DLD1 (cell line): ENCODE data around the gene TIMM29.

Source experiments
- in situ Hi-C: cut with HindIII; loops from 2 replicates; pipeline ENCODE4 v1.10.0; 2017; ENCODE audit warnings: low sequenced_read_pairs

The TIMM29 gene

DNA sequence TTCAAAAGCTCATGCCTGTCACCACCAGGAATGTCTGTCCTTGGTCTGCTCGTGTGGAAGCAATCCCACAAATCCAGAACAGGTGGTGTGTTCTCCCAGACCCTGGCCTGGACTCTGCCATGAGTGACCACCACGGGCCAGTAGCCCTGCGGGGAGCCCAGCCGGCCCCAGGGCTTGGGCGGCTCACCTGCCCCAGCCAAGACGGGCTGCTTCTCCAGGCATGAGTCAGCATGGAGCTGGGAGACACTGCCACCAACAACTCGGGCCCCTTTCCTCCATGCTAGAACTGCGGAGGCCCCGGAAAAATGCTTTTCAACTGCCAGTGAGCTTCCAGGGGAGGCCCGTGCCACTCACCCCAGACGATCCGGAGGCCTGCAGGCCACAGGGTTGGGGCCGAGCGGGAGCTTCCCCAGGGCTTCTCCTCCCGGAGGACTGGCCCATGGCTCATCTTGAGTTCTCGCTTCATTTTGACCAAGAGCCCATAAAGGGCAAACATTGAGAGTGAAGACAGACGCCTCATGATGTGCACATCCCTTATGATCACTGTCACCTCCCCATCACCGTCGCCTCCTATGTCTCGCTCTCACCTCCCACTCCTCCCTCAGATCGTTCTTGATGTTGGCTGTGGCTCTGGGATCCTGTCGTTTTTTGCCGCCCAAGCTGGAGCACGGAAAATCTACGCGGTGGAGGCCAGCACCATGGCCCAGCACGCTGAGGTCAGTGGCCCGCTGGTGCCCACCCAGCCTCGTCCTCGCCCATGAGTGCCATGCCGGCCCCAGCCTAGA is 16.8 kb upstream of the TIMM29 start:
- in situ Hi-C loops, result no loop called here

DNA sequence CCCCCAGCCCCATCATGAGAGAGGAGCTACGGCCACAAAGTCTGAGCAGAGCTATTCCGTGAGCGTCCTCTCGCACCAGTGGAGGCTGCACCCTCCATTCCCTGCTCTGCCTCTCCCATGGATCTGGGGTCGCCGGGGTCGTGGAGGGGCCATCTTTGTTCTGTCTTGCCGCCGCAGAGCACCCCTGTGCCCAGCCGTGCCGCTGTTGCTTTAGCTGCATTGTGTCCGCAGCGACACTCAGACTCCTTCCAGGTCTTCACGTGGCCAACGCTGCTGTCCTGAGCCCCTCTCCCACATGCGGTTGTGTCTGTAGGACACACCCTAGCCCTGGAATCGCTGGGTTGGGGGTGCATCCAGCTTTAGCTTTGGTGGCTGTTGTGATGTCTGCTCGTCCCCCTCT is 16.0 kb upstream of the TIMM29 start:
- in situ Hi-C loops, result no loop called here

DNA sequence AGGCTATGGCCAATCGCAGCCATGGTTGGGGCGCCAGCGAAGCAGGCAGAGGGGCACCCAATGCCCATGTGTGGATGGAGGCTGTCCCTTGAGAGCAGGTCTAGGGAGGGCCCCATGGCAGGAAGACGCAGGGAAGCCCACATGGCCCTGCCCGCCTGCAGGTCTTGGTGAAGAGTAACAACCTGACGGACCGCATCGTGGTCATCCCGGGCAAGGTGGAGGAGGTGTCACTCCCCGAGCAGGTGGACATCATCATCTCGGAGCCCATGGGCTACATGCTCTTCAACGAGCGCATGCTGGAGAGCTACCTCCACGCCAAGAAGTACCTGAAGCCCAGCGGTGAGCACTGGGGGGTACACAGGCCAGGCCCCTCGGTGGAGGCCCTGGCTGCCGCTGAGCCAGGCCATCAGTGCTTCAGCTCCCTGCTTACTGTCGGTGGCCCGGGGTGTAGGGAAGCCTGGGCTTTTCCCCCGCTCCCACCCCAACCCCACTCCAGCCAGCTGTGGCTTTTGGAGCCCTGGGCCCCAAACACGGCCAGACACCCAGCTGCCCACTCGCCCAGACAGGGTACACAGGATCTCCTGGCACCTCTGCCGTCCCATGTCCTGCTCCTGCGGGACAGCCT is 14.8 kb upstream of the TIMM29 start:
- in situ Hi-C loops, result no loop called here

DNA sequence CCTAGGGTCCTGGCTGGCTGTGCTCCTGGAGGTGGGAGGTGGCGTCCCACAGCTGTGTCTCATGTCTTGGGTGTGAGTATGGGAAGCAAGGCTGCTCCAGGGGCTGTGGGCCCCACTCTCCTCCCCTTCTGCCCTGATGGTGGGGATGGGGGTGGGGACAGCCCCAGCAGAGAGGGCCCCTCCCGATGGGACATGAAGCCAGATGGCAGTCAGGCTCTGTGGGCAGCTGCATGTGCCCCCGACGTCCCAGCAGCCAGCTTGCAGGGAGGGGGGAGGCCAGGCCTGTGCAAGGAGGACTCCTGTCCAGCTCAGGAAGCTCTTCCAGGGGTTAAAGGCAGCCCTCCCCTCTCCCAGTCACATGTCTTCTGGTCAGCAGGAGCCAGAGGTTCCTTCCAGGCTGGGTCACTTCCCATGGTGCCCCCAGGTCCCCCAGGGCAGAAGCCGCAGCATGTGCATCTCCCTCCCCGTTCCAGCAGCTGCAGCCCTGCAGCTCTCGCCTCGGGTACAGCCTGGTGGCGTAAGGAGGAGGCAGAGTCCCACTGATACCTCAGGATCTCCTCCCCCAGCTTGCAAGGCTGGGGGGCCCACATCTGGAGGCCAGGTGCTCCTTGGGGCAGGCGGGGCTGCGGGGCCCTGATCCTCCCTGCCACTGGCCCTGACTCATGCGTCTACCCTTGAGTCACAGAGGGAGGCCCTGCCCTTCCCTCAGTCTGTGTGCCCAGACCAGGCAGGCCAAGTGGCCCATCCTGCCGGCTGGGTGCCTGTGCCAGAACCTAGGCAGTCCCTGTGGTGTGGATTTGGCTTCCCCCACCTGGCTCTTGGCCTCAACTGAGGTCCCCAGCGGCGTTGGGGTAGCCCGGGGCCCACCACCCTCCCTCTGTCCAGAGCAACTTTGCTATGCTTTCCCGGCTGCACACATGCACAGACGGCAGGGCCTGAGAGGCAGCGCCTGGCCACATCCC is 13.2 kb upstream of the TIMM29 start:
- in situ Hi-C loops, result no loop called here

DNA sequence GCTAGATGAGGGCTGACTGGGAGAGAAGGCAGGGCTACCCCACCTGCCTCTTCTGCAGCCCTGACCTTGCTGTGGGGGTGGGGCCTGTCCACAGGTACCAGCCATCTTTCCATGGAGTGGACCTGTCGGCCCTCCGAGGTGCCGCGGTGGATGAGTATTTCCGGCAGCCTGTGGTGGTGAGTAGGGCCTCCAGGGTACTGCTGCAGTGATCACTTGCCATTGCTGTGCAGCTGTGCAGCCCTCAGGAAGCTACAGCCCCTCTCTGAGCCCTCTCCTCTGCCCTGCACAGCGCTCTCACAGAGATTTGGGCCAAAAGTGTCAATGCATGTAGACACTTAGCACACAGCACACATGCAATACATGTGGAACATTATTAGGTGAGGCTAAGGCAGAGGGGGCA is 12.0 kb upstream of the TIMM29 start:
- in situ Hi-C loops, result no loop called here

DNA sequence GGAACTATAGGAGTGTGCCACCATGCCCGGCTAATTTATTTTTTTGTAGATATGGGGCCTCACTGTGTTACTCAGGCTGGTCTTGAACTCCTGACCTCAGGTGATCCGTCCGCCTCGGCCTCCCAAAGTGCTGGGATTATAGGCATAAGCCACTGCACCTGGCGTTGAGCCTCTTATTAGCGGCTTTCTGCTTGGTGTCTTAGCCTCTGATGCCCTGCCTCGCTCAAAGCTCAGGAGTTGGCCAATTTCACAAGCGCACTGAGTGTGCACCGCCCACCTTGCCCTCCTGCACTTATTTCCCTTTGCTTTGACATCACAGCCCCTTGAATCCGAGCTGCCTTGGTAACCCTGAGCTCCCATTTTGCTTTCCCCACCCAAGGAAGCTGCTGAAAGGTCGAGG is 10.3 kb upstream of the TIMM29 start:
- in situ Hi-C loops, result no loop called here

DNA sequence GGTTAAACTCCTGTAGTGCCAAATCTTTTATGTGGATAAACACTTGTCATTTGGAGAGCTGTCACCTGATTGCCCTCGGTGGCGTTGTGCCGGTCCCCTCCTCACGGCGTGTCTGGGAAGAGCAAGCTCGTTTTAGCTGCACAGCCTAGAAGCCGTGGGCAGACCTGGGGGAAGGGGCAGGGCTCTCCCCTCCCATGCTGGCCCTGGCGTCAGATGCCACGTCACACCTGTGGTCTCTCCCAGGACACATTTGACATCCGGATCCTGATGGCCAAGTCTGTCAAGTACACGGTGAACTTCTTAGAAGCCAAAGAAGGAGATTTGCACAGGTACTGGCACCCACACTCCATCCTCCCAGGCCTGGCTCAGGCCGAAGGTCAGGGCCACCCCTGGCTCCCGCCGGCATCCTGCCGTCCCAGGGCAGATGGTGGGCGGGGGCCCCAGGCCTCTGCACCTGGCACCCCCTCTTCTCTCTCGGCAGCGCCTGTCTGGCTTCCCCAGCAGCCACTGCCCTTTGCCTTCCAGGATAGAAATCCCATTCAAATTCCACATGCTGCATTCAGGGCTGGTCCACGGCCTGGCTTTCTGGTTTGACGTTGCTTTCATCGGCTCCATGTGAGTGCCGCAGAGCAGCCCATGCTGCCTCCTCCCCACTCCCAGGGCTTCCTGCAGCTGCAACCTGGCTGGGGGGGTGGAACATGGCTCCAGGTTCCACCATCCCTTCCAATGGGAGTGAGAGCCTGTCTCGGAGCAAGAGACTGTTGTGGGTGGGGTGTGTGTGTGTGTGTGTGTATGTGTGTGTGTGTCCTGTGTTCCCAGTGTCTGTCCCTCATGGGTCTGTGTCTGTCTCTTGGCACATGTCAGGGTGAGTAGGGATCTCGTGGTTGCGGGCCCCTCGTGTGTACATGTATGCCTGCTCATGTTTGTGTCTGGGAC is 9.0 kb upstream of the TIMM29 start:
- in situ Hi-C loops, result no loop called here

DNA sequence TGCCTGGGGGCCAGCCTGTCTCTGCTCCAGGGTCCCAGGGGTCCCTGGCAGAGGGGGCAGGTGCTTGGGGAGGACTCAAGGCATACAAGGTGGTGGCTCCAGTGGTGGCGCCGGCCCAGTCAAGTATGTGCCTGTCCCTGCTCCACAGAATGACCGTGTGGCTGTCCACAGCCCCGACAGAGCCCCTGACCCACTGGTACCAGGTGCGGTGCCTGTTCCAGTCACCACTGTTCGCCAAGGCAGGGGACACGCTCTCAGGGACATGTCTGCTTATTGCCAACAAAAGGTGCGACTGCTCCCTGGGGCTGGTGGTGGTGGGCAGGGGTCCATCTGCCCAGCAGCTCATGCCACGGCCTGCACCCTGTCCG is 8.3 kb upstream of the TIMM29 start:
- in situ Hi-C loops, result no loop called here

DNA sequence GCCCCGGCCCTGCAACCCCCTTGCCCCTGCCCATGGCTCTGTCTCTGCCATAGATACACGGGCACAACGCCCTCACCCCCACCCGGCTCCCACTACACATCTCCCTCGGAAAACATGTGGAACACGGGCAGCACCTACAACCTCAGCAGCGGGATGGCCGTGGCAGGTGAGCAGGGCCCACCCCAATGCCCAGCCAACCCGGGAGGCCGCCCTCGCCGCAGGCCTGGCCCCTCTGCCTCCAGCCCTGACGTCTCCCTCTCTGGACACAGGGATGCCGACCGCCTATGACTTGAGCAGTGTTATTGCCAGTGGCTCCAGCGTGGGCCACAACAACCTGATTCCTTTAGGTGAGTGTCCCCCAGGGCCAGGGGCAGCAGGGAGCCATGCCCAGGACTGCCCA is 7.8 kb upstream of the TIMM29 start:
- in situ Hi-C loops, result no loop called here

DNA sequence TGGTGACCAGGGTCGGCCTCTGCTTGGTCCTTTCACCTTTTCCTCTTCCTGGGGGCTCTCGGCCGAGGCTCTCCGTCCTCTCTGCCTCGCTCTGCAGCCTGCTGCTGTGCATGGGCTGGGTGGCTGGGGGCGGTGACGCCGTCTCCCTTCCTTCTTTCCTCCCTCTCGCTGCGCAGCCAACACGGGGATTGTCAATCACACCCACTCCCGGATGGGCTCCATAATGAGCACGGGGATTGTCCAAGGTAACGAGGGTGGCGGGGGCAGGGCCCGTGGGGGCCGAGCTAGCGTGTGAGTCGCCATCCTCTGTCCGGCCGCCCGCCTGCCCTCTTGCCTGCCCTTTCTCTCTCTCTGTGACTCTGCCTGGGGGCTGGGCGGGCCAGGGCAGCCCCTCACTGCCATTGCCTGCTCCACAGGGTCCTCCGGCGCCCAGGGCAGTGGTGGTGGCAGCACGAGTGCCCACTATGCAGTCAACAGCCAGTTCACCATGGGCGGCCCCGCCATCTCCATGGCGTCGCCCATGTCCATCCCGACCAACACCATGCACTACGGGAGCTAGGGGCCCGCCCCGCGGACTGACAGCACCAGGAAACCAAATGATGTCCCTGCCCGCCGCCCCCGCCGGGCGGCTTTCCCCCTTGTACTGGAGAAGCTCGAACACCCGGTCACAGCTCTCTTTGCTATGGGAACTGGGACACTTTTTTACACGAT is 7.3 kb upstream of the TIMM29 start:
- in situ Hi-C loops, result no loop called here

DNA sequence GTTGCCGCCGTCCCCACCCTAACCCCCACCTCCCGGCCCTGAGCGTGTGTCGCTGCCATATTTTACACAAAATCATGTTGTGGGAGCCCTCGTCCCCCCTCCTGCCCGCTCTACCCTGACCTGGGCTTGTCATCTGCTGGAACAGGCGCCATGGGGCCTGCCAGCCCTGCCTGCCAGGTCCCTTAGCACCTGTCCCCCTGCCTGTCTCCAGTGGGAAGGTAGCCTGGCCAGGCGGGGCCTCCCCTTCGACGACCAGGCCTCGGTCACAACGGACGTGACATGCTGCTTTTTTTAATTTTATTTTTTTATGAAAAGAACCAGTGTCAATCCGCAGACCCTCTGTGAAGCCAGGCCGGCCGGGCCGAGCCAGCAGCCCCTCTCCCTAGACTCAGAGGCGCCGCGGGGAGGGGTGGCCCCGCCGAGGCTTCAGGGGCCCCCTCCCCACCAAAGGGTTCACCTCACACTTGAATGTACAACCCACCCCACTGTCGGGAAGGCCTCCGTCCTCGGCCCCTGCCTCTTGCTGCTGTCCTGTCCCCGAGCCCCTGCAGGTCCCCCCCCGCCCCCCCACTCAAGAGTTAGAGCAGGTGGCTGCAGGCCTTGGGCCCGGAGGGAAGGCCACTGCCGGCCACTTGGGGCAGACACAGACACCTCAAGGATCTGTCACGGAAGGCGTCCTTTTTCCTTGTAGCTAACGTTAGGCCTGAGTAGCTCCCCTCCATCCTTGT is 6.5 kb upstream of the TIMM29 start:
- in situ Hi-C loops, result no loop called here

DNA sequence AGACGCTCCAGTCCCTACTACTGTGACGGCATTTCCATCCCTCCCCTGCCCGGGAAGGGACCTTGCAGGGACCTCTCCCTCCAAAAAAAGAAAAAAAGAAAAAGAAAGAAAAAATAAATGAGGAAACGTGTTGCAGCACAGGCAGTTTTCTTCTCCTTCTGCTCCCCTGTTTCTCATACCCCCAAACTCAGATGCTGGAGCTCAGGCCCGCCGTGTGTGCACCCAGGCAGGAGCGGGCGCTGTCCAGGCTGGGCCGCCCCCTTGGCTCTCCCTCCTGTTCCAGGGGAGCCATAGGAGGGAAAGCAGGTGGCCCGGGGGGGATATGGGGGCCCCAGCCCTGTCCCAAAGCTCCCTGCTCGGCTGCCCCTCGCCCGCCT is 6.0 kb upstream of the TIMM29 start:
- in situ Hi-C loops, result no loop called here

DNA sequence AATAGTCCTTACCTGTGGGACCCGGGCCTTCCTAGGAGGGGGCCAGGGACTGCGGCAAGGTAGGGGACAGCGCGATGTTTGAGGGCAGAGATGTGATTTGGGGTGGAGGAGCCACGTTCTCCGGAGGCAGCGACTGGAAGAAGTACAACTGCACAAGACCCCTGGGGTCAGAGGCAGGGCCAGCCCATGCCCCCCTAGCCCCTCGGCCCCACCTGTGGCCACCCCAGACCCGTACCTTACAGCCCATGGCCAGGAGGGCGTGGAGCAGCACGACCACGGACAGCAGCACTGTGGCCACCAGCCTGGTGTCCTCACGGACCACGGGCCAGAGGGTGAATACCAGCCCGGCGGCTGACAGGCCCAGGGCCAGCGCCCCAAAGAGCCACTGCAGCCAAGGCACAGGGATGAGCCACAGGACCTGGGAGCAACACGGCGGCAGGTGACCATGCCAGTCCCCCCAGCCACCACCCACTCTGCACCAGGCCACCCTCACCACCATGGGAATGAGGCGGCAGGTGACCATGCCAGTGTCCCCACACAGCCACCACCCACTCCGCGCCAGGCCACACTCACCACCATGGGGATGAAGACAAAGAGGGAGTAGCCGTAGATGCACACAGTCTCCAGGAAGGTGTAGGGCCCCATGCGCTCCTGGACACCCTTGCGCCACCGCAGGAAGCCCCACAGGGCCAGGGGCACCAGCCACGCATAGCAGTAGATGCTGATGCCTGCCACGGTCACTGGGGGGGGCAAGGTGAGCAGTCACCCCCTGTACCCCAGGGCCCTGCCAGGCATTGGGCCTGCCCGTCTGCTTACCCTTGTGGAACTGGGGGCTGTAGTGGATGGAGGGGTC is 5.1 kb upstream of the TIMM29 start:
- in situ Hi-C loops, result no loop called here

DNA sequence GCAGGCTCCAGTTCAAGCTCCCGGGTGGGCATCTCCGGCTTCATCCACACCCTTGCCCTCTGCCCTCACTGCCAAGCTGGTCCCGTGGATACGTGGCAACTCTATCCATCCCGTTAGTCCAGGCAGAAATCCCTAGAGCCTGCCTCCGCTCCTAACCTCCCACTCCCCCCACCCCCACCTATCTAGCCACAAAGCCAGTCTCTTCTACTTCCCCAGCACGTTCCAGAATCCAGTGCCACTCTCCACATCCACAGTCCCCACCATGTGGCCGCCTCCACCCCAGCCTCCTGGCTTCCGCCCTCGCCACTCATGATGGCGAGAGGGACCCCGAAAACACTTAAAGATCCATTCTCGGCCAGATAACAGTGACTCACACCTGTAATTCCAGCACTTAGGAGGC is 4.0 kb upstream of the TIMM29 start:
- in situ Hi-C loops, result no loop called here

DNA sequence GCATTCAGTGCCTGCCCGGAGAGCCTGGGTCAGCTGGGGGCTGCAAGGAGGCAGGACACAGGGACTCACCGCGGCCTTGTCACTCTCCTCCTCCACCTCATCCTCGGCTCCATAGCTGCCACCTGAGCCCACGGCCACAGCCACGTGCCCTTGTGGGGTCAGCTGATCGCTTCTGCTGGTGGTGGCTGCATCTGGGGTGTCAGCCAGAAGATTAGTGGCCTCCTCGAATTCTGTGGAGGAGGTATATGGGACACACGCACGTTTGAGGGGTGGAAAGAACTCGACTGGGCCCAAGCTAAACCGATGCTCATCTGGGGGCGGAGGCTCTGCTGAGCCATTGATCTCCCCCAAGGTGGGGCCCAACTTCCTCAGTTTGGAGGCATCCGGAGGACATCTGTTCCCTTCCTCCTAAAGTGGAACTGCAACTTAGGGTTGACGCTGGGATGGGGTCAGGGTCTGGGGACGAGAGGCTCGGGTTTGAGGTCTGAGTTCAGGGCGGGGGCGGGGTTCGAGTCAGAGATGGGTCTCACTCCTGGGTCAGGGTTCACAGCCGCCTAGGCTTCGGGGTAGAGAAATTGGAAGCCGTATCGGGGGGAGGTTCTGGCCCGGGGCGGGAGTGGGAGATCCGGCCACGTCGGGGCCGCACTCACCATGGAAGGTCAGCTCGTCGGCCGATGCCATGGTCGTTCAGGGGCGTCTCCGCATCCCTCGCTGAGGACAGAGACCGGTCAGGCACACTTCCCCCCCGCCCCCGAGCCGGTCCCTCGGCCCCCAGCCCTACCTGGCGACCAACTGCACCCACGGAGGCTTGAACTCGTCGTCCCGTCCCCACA is 665 bp upstream of the TIMM29 start:
- in situ Hi-C loops, result no loop called here

DNA sequence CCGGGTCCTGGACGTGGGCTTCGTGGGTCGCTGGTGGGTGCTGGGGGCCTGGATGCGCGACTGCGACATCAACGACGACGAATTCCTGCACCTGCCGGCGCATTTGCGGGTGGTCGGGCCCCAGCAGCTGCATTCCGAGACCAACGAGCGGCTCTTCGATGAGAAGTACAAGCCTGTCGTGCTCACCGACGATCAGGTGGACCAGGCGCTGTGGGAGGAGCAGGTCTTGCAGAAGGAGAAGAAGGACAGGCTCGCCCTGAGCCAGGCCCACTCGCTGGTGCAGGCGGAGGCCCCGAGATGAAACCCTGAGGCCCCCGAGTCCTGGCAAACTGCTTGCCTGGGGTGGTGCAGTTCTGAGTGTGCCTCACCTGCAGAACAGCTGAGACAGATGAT is 787 bp downstream of the TIMM29 start:
- in situ Hi-C loops, result no loop called here

DNA sequence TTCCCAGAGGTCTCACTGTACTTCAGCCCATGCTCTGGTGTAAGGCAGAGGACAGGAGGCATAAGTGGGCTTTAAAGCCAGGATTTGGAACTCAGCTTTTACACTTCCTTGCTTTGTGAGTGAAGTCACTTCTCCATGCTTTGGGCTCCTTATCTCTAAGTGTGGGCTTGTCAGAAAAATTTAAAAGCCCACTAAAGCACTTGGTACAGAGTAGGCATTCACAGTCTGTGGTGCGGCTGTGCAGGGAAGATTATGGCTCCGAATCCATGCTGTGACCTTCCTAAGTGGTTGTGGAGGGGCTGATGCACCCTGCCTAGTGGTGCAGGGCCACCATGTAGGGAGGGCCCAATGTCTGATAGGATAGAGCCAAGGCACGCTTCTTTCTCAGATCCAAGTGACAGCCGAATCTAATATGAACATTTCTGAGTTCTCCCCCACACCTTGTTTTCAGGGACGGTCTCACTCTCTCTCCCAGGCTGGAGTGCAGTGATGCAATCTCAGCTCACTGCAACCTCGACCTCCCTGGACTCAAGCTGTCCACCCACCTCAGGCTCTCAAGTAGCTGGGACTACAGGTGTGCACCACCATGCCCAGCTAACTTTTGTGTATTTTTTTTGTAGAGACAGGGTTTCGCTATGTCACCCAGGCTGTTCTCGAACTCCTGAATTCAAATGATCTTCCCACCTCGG is 6.9 kb downstream of the TIMM29 start:
- in situ Hi-C loops, result no loop called here
